HK-2 (cell line): ENCODE measurements around the gene CLEC18C.
"Not testable (repeated sequence)": the region's sequence is repeated elsewhere in the genome, so short reads cannot be mapped to it uniquely, and the experiment has no call there.

Source experiments
- DNase-seq: peaks from one replicate; pipeline ENCODE4 v3.0.0-alpha.2; 2018; ENCODE audit not compliant: unreplicated experiment

Gene CLEC18C

DNA sequence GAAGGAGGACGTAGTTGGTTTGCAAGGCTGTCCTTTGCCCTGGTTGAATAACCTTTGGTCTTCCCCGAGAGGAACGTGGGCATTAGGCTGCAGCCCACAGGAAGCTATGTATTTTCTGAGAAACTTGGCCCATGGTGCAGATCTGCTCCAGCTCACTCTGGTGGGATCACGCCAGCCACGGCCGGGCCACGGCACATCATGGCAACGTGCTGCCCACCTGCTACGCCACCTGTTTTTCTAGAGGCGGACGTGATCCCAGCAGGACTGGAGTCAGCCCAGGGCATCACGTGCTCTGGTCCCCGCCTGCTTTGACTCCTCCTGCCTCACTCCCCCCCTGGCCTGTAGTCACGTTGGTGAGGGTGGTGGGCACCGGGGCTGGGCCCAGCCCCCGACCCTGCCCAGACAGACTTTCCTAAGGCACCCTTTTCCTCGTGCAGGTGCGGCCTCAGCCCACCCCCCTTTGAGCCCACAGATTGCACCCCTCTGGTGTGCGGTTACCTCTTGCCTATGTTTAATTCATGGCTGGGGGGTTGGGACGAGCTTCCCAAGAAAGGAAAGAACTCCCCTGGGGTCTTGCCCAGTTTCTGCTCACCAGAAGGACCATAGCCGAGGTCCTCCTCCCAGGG, at the start of gene CLEC18C:
TSS of gene CLEC18C (plus strand) at position 576 of the 626 bp plus-strand sequence. CDS start 492 bp downstream, outside the sequence.
- DNase-seq: not testable (repeated sequence)

DNA sequence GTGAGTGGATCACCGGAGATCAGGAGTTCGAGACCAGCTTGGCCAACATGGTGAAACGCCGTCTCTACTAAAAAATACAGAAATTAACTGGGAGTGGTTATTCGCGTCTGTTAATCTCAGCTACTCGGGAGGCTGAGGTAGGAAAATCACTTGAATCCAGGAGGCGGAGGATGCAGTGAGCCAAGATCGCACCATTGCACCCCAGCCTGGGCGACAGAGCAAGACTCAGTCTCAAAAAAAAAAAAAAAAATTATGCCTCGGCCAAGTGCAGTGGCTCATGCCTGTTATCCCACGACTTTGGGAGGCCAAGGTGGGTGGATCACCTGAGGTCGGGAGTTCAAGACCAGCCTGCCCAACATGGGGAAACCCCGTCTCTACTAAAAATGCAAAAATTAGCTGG, 49.8 kb upstream of the CLEC18C start:
- not testable (repeated sequence) for DNase-seq

DNA sequence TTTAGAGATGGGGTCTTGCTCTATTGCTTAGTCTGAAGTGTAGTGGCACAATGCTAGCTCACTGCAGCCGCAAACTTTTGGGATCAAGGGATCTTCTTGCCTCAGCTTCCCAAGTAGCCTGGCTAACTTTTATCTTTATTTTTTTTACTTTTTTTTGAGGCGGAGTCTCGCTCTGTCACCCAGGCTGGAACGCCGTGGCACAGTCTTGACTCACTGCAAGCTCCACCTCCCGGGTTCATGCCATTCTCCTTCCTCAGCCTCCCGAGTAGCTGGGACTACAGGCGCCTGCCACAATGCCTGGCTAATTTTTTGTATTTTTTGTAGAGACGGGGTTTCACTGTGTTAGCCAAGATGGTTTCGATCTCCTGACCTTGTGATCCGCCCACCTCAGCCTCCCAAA, 47.4 kb upstream of the CLEC18C start:
- DNase-seq: not testable (repeated sequence)

DNA sequence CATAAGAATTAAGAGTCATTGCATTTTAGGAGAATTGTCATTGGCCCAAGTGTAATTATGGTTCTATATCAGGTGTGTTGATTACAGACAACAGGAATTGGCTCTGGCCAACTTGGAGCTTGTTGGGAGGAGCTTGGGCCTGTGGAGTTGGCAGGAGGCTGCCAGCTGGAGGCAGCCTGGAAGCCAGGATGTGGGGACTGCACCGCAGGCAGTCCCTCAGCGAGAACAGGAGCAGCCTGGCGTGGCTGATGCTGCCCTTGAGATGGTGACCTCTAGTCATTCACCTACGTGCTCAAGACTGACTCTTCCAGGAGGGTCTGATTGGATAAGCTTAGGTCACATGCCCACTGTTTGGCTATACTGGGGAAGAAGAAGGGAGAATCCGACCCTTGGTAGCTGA, 45.9 kb upstream of the CLEC18C start:
- not testable (repeated sequence) for DNase-seq

DNA sequence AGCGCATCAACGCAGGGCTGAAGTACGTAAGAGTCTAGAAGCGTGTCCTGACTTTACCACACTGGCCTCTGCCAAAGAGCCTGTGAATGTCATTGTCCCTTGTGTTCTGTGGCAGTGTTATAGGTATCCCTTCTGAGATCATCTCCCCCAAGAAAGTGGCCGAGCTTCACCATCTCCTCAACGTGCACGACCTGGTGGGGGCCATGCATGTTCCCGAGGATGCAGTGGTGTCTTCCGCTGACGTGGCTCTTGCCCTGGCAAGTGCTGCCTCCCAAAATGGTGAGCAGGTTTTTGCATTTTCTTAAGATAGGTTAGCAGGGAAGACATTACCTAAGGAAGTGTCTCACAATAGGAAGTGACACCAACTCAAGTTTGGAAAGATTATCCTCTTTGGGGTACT, 44.7 kb upstream of the CLEC18C start:
- not testable (repeated sequence) for DNase-seq

DNA sequence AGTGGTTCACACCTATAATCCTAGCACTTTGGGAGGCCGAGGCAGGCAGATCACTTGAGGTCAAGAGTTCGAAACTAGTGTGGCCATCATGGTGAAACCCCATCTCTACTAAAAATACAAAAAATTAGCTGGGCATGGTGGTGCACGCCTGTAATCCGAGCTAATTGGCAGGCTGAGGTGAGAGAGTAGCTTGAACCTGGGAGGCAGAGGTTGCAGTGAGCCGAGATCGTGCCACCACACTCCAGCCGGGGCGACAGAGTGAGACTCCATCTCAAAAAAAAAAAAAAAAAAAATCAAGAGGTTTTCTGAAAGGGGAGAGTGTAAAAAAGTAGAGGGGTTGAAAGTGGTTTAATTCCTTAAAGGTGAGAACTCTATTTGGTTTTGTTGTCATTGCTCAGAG, 37.8 kb upstream of the CLEC18C start:
- not testable (repeated sequence) for DNase-seq

DNA sequence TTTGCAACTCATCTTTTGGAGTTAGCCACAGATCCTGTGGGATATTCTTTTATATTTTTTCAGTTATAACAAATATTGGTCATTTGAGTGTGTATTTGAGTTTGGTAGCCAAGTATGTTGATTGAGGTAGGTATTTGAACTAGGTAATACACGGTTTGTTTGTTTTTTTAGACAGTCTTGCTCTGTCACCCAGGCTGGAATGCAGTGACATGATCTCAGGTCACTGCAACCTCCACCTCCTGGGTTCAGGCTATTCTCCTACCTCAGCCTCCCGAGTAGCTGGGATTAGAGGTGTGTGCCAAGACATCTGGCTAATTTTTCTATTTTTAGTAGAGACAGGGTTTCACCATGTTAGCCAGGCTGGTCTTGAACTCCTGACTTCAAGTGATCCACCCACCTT, 37.0 kb upstream of the CLEC18C start:
- DNase-seq: not testable (repeated sequence)

DNA sequence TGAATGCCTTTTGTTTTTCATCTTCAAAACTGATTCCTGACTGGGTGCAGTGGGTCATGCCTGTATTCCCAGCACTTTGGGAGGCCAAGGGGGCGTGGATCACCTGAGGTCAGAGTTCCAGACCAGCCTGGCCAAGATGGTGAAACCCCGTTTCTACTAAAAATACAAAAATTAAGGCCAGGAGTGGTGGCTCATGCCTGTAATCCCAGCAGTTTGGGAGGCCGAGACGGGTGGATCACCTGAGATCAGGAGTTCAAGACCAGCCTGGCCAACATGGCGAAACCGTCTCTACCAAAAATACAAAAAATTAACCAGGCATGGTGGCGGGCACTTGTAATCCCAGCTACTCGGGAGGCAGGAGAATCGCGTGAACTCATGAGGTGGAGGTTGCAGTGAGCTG, 30.8 kb upstream of the CLEC18C start:
- not testable (repeated sequence) for DNase-seq

DNA sequence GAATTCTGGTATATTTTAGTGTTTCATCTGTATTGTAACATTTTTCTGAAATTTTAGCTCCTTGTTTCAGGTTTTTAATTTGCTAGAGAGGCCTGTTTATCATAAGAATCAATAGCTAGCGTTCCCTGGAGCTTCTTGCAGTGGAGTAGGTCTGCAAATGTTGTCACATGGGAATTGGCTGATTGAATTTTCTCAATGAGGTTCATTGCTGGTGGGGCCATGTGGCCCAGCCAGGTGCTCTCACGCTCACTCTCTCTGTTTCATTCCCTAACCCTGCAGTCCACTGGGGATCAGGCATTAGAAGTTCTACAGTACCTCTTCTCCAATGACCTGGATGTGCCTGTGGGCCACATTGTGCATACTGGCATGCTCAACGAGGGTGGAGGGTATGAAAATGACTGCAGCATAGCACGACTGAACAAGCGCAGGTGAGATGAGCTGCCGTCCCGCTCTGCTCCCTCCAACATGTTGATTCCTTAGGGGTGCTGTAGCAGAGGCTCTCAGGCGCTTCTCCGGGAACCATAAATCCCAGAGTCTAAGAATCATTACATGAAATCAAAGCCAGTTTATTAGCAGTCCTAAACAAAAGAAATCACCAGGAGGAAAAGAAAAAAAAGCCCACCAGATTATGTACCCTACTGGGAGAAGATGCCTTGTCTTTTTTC, 30.2 kb upstream of the CLEC18C start:
- DNase-seq: not testable (repeated sequence)

DNA sequence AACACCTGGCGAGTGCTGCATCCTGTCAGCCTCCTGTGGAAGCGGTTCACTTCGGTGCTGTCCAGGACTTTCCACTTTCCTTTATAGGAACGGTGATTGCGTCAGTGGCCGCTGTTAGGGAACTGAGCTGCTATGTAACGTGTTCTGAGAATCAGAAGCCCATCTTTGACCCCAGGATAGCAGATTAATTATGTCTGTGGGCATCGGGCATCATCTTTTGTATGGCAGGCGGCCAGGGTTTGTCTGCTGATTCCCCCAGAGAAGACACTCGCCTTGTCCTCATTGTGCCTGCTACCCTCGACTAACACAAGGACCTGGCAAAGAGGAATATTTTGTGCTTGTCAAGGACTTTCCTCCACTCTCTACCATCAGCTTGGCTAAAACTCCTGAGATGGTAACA, 25.7 kb upstream of the CLEC18C start:
- DNase-seq: not testable (repeated sequence)

DNA sequence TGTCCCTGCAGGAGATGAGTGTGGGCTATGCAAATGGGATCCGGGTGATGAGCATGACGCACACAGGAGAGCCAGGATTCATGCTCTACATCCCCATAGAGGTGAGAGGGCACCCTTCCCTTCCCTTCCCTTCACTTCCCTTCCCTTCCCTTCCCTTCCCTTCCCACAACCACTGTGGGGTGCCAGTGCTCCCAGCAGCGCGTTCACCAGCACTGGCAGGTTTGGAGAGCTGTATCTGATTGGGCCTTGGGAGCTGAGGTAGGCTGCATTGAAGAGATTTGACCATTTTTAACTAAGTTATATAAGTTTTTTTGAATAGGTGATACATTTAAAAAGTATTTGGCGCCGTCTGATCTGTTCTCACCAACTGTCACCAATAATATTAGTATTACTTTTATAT, 25.1 kb upstream of the CLEC18C start:
- DNase-seq: not testable (repeated sequence)

DNA sequence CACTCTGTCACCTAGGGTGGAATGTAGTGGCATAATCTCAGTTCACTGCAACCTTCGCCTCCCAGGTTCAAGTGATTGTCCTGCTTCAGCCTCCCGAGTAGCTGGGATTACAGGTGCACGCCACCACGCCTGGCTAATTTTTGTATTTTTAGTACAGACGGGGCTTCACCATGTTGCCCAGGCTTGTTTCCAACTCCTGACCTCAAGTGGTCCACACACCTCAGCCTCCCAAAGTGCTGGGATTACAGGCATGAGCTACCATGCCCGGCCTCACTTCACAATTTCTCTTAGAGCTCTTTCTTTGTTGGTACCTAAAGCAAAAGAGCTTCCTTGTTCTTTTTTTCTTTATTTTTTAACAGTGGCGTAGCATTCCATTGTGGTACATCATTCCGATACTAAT, 24.3 kb upstream of the CLEC18C start:
- DNase-seq: not testable (repeated sequence)

DNA sequence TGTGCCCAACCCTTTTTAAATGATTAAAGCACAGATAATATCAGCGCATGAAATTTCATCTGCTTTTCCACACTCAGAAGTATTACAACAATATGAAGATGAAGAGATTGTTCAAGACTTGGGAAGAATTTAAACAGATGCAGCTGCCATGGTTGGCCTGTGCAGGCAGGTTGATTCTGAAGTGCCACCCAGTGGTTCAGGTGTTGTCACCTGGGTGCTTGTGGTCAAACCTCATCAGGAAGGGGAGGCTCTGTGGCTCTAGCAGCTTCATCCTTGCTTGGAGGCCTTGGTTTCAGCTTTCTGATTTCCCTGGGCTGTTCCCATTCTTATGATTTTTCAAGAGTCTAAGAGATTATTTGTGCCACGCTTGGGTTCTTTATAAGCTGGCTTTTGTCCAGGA, 22.2 kb upstream of the CLEC18C start:
- no peak for DNase-seq

DNA sequence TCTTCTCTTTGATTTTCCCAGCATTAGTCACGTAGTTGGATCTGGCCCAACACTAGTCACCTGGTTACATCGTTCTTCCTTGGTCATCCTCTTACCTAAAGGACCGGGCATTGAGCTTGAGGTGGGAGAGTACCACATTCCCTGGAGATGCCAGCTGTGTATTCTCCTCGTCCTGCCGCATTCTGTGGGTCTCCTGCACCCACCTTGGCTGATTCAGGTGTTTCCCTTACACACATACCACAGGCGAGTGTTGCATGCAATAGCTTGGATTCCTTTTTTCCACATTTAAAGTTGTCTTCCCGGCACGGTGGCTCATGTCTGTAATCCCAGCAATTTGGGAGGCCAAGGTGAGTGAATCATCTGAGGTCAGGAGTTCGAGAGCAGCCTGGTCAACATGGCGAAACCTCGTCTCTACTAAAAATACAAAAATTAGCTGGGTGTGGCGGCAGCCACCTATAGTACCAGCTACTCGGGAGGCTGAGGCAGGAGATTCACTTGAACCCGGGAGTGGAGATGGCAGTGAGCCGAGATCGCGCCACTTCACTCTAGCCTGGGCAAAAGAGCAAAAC, 21.6 kb upstream of the CLEC18C start:
- DNase-seq: peak; percentile 36

DNA sequence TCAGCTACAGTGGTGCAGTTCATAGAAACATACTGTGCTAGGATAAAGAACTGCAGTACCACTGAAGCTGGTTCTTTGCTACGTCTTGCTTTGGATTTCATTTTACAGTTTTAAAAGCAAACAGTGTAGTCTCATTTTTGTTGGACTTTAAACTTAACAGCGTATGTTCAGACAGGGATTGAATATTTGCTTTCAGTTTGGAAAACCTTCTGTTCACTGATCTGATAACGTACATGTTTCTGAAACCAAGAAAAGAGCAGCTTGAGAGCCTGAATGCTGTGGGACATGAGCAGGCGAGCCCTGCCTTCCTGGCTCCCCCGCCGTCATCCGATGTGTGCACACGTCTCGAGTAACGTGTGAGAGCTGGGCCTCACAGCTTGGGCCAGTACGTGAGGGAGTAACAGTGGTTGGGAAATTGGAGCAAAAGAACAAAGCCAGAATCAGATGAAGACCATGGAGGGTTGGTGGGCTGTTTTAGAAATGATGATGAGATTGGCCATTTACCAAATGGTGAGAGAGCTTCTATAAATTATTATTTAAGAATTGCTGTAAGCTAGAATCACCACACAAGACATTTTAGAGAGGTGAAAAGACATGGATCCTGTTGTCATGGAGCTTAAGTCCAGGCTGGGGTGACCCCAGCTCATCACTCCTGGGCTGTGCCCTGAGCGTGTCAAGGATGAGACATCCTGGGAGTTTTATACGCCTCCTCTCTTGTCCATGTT, 20.8 kb upstream of the CLEC18C start:
- no peak for DNase-seq

DNA sequence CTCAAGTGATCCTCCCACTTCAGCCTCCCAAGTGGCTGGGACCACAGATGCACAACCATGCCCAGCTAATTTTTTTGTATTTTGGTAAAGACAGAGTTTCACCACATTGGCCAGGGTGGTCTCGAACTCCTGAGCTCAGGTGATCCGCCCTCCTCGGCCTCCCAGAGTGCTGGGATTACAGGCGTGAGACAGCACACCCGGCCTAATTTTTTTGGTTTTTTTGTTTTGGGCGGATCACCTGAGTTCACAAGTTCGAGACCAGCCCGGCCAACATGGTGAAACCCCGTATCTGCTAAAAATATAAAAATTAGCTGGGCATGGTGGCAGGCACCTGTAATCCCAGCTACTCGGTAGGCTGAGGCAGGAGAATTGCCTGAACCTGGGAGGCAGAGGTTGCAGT, 18.9 kb upstream of the CLEC18C start:
- not testable (repeated sequence) for DNase-seq

DNA sequence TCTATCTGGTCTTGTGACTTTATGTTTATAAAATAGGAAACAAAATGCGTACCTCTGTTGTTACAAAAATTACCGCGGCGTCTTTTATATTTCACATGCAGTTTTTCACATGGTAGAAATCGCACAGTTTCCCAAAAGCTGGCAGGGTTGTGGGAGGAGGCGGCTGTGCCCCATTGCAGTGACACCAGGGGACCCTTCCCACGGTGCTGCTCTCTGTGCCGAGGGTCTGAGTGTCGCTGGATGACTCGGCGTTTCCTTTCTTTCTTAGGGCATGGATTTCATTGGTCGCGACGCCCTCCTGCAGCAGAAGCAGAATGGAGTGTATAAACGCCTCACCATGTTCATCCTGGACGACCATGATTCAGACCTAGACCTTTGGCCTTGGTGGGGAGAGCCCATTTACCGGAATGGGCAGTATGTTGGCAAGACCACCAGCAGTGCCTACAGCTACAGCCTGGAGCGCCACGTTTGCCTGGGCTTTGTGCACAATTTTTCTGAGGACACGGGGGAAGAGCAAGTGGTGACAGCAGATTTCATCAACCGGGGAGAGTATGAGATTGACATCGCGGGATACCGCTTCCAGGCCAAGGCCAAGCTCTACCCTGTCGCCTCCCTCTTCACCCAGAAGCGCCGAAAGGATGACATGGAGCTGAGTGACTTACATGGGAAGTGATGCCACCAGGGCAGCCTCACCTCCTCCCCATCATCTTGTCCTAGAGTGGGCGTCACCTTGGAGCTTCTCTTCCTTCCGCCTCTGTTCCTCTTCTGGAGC, 17.2 kb upstream of the CLEC18C start:
- DNase-seq: no peak

DNA sequence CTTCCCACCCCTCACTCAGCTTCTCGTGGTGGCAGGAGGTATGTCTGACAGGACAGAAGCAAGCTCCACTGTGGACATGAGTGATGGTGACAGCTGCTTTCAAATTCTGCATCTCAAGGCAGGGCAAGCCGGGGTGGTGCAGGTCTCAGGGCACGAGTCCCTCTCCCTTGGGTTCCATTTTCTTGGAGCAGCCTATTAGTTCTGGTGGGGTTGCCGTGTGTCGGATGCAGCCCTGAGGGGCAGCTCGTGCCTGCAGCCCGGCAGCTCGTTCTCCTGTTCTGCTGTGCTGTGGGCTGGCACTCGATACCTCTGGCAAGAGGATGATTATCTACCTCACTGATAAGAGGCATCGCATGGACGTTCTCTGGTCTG, 16.5 kb upstream of the CLEC18C start:
- DNase-seq: no peak

DNA sequence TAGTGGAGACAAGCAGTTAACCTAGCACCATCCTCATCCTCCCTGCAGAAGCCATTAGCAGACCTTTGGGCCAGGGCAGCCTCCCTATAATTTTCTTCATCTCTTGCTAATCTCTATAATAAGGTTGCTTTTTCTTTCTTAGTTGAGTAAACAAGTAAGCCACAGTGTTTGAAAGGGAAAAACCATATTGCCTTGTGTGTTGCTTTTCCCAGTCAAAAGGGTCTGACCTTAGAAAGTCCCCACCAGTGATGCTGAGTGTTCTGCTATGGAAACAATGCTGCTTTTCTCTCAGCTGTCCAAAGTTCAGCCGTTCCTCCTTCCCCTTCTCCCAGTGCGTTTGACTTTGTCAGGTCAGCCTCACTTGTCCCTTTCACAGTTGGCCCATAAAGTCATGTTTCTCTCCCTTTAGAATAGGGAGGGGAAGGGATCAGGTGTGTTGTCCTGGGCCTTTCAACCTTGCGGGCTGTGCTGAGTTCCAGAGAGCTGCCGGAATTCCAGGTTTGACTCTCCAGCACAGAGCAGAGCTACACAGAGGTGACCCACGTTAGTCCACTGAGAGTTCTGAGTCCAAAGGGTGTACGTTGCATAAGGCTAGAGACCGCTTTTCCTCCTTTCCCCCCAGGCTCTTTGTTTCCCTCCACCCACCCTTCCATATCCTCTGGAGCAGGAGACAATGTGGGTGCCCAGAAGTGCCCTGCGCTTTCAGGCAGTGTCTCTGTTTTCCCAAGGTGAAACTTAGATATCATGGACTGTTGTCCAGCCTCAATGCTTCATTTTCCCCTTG, 15.9 kb upstream of the CLEC18C start:
- DNase-seq: no peak

DNA sequence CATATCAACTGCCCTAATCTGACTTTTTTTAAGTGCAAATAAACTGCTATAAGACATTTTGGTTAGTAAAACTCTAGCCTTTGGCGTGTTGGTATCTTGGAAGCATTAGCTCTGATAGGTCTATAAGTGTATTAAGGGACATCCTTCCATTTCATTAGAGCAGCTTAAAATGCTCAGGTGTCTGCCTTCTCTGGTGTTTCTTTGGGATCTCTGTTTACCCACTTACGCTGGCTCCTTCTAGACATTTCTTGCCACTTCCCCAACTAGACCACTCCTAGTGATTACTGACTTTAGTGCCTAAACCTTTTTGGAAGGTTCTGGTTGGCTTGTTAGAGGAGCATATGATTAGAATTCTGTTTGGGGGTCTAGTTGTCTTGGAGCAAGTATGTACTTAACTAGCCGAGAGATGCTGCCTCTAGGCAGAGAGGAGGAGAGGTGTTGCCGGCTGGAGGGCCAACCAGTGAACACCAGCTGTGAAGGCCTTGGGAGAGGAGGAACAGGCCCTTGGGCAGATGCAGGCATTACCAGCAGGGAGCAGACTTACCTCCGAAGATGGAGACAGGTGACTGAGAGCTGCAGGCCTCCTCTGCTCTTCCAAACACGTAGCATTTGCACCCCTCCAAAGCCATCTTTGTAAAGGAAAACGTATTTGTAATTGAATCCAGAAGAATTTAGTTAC, 15.2 kb upstream of the CLEC18C start:
- DNase-seq: no peak
